ENCODE measurements around the gene PIH1D1. TPM values are rescaled to one million over a fixed set of nuclear protein-coding genes. Genes with fewer than 3 reads are reported as not detected.
A peak's percentile ranks its signal among the peaks of the same experiment; 100 is the strongest.

The PIH1D1 gene
- total and polyA plus RNA-seq, 2 of the 13 experiments (the other 11 are each of a cell fraction or from before 2014, with no cell fraction given) = 110 to 137 TPM

DNA sequence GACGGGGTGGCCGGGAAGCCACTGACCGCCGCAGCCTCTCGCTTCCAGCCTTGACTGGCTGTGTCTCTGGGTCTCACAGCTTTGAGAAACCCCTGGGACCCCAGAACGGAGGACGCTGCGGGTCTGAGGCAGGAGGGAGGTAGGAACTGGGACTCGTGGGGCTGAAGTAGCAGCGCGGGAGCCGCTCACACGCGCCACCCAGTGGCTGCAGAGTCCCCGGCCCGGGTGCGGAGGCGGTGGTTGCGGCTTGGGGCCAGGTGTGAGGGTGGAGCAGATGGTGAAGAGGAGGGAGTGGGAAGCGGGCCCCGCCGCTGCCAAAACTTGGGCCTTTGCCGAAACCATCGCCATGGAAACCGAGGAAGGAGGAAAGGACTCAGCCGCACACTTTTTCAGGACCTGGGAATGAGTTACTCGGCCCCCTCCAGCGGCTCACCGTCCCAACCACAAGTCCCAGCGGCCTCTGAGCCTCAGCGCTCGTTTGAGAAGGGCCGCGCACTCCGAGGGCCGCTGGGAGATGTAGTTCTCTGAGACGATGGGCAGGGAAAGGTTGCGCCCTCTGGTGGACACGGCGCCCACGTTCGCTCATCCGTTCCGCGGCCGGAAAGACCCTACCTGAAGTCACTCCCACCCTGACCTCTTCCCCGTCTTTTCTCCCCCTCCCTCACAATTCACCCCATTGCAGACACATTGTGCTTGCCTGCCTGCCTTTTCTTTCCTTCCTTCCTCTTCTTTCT lies 8.1 kb downstream of the PIH1D1 start (continued):
- TF ChIP-seq, protein P1, sequence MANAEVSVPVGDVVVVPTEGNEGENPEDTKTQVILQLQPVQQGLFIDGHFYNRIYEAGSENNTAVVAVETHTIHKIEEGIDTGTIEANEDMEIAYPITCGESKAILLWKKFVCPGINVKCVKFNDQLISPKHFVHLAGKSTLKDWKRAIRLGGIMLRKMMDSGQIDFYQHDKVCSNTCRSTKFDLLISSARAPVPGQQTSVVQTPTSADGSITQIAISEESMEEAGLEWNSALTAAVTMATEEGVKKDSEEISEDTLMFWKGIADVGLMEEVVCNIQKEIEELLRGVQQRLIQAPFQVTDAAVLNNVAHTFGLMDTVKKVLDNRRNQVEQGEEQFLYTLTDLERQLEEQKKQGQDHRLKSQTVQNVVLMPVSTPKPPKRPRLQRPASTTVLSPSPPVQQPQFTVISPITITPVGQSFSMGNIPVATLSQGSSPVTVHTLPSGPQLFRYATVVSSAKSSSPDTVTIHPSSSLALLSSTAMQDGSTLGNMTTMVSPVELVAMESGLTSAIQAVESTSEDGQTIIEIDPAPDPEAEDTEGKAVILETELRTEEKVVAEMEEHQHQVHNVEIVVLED (CRISPR knock-in tag; IDR thresholded peaks at IDR 0.05; ENCODE audit: borderline replicate concordance) = peak; percentile 90
- TF ChIP-seq MEF2D (CRISPR knock-in tag; IDR thresholded peaks at IDR 0.05) (0 out of 2 replicates have a peak, but pooled peaks have one; percentile 7), HMG20B (CRISPR knock-in tag; conservative IDR thresholded peaks at IDR 0.05) (no peak; the same call in 1 of the 2 replicates), ASH2L (IDR thresholded peaks at IDR 0.05; ENCODE audit: insufficient read length, low read depth, low read length) (peak; percentile 50), ZNF296 (CRISPR knock-in tag; conservative IDR thresholded peaks at IDR 0.05) (no peak), ARHGAP35 (CRISPR knock-in tag; IDR thresholded peaks at IDR 0.05; ENCODE audit: borderline replicate concordance) (no peak; the same call in 1 of the 2 replicates), DNMT1 (CRISPR knock-in tag; IDR thresholded peaks at IDR 0.05) (no peak), MIER2 (CRISPR knock-in tag; IDR thresholded peaks at IDR 0.05) (no peak)

DNA sequence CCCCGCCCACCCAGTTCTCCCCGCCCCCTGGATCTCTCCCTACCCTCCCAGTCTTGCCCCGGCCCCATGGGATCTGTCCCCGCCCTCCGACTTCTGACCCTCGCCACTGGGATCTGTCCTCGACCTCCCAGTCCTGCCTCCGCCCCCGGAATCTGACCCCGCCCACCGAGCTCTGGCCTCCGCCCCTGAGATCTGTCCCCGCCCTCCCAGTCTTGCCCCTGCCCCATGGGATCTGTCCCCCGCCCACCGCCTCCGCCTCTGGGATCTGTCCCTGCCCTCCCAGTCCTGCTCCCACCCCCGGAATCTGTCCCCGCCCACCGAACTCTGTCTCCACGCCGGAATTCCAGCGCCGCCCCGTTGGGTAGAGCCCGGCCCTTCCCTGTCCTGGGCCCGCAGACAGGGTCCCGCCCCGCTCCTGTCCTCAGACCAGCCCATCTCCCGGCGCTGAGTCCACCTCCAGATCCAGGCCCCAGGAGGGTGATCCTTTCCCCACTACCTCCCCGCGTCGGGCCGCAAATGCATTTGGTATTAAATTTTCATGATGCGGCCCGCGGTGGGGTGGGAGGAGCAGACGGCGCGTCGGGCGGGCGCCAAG lies 8.7 kb downstream of the PIH1D1 start:
- peak; percentile 84 for ATAC-seq
- DNase-seq (ENCODE audit: low spot score) = peak; percentile 86
- no peak overlapping the region for H2AFZ ChIP-seq (ENCODE audit: low read length)
- H3K4me3 ChIP-seq (replicated peaks in 1 of 3; ENCODE audit: insufficient read depth in 1 of 3, low read depth in 2 of 3, low read length in 3 of 3) = peak overlapping the region; percentile 70 to 76 (median 74)
- H3K79me2 ChIP-seq (ENCODE audit: insufficient read depth, low read length) = no peaks in the 10 kb centered on the region
- CTCF ChIA-PET (ENCODE audit: low intra/inter-chr PET ratio, low total read pairs) = interaction anchor here (1.4 to 2.3 kb wide), 3 partner anchors 33 to 177 kb away, joined by 3 to 45 read pairs (median 5); no protein-coding TSS in a partner anchor
- WGBS (ENCODE audit: low lambda C conversion rate) = 3% methylated on average over 24 of the region's 43 CpGs
- H3K4me2 ChIP-seq (ENCODE audit: low read depth, low read length) = peak overlapping the region; percentile 90
- peaks cover 0 to 10% of the 10 kb centered on the region in 2 experiments; a peak in 3 of 5 replicates for H3K36me3 ChIP-seq (replicated peaks in 1 of 2; ENCODE audit: control insufficient read depth in 1 of 2, insufficient read depth in 2 of 2, low read length in 2 of 2)
- peaks cover 5% of the 10 kb centered on the region; the same call in 1 of the 2 replicates for H4K20me1 ChIP-seq (ENCODE audit: insufficient read depth, low read length)
- peak overlapping the region; percentile 72 for H3K27ac ChIP-seq (ENCODE audit: extremely low read length, insufficient read depth, low read length)
- BruUV-seq (replicated peaks) = no TSS peak
- in situ Hi-C loops (cut with HindIII; ENCODE audit: extremely low pct_ligation_motif_present, low pct_unique_long_range_greater_than_20kb) = no loop called here
- no peaks in the 10 kb centered on the region for H3K9me3 ChIP-seq (ENCODE audit: low read length)
- intact Hi-C loops (cut with micrococcal nuclease; ENCODE audit: unreplicated experiment) = loop anchor here (1.0 kb wide), 1 partner anchor 51 kb away; no protein-coding TSS in a partner anchor
- peaks cover 7 to 44% of the 10 kb centered on the region in 2 experiments; a peak in 4 of 5 replicates for H3K27me3 ChIP-seq (ENCODE audit: control insufficient read depth in 1 of 2, insufficient read depth in 2 of 2, low read length in 2 of 2)
- peak overlapping the region; percentile 76 for H3K9ac ChIP-seq (ENCODE audit: insufficient read depth, low read depth, low read length)
- POLR2A ChIA-PET = interaction anchor here (1.0 to 2.1 kb wide), 5 partner anchors 9 to 82 kb away, joined by 3 to 21 read pairs (median 3); partner anchors contain the start of genes ALDH16A1 and PIH1D1
- peaks cover 27% of the 10 kb centered on the region for H3K4me1 ChIP-seq (ENCODE audit: insufficient read depth, low read length)
- no peak for FAIRE-seq
- TF ChIP-seq, protein P2, sequence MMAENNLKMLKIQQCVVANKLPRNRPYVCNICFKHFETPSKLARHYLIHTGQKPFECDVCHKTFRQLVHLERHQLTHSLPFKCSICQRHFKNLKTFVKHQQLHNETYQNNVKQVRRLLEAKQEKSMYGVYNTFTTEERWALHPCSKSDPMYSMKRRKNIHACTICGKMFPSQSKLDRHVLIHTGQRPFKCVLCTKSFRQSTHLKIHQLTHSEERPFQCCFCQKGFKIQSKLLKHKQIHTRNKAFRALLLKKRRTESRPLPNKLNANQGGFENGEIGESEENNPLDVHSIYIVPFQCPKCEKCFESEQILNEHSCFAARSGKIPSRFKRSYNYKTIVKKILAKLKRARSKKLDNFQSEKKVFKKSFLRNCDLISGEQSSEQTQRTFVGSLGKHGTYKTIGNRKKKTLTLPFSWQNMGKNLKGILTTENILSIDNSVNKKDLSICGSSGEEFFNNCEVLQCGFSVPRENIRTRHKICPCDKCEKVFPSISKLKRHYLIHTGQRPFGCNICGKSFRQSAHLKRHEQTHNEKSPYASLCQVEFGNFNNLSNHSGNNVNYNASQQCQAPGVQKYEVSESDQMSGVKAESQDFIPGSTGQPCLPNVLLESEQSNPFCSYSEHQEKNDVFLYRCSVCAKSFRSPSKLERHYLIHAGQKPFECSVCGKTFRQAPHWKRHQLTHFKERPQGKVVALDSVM (CRISPR knock-in tag; IDR thresholded peaks at IDR 0.05) = 0 out of 2 replicates have a peak, but pooled peaks have one; percentile 8
- TF ChIP-seq NR1H2 (CRISPR knock-in tag; IDR thresholded peaks at IDR 0.05; ENCODE audit: borderline replicate concordance, low read depth) = 0 out of 2 replicates have a peak, but pooled peaks have one; percentile 2
- TF ChIP-seq PHF8 (CRISPR knock-in tag; IDR thresholded peaks at IDR 0.05) = 0 out of 2 replicates have a peak, but pooled peaks have one; percentile 62
- peak; percentile 87; the same call in 1 of the 2 replicates for TF ChIP-seq ZNF790 (CRISPR knock-in tag; IDR thresholded peaks at IDR 0.05; ENCODE audit: borderline replicate concordance)
- peak; percentile 38; the same call in 1 of the 2 replicates for TF ChIP-seq ZNF564 (CRISPR knock-in tag; IDR thresholded peaks at IDR 0.05)
- no peak for TF ChIP-seq ZNF232 (CRISPR knock-in tag; IDR thresholded peaks at IDR 0.05; ENCODE audit: borderline replicate concordance)
- TF ChIP-seq HNRNPK (IDR thresholded peaks at IDR 0.05; ENCODE audit: low read depth, low read length, poor library complexity, severe bottlenecking) = no peak
- peak; percentile 47; the same call in 1 of the 2 replicates for TF ChIP-seq ZNF709 (CRISPR knock-in tag; IDR thresholded peaks at IDR 0.05)
- 0 out of 2 replicates have a peak, but pooled peaks have one; percentile 42 for TF ChIP-seq ZBTB3 (CRISPR knock-in tag; IDR thresholded peaks at IDR 0.05; ENCODE audit: borderline replicate concordance, low read depth)
